Measurements from ENCODE around the gene ADAMTSL3. TPM values are rescaled to one million over a fixed set of nuclear protein-coding genes. Genes with fewer than 3 reads are reported as not detected.

ADAMTSL3 gene
- total RNA-seq, 1 experiment from 2014 or later: 0.05 TPM

DNA sequence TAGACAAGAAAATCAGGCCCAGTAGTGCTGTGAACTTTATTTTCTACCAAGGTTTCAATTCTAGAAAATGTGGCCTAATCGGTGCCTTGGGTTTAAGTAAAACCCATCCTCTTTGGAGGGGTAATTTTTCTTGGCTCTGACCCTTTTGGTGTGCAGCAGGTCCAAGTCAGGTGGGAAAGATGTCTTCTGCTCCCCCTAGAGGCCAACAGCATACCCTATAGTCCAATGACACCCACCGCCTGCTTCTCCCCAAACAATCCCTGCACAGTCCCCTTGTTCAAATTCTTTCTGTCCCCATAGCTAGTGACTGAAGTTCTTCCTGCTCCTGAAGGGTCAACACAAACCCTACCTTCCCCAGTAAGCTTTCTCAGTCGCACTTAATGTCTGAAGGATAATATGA lies 319.9 kb downstream of the ADAMTSL3 start:
- Histone ChIP-seq H3K36me3 (ENCODE audit: control insufficient read depth in 1 of 2, insufficient read depth in 2 of 2, low read length in 2 of 2) (no peaks in the 10 kb centered on the region), H3K9me3 (ENCODE audit: control insufficient read depth in 1 of 2, insufficient read depth in 1 of 2, low read depth in 1 of 2, low read length in 2 of 2) (0 out of 4 replicates have a peak, but pooled peaks cover 0 to 5% of the 10 kb centered on the region in 2 experiments), H3K9ac (ENCODE audit: low read length) (no peak overlapping the region), H3K9me2 (ENCODE audit: insufficient read depth) (no peaks in the 10 kb centered on the region), H3K27ac (ENCODE audit: low read depth, low read length) (no peak overlapping the region), H3K79me2 (ENCODE audit: insufficient read depth, low read length) (no peaks in the 10 kb centered on the region), H3K4me2 (ENCODE audit: low read length) (no peak overlapping the region), H4K20me1 (ENCODE audit: insufficient read depth) (no peaks in the 10 kb centered on the region), H3K4me1 (ENCODE audit: control insufficient read depth in 1 of 2, insufficient read depth in 2 of 2, low read length in 2 of 2) (no peaks in the 10 kb centered on the region), H3K4me3 (replicated peaks in 1 of 2; ENCODE audit: low read depth in 1 of 2, low read length in 2 of 2) (no peak overlapping the region), H2AFZ (ENCODE audit: low read depth, low read length, poor library complexity, severe bottlenecking) (no peak overlapping the region), H3K27me3 (ENCODE audit: insufficient read depth, low read length) (no peaks in the 10 kb centered on the region)
- DNase-seq (ENCODE audit: low read depth, low spot score) (no peak), ATAC-seq (peak; percentile 90)
- BruUV-seq (replicated peaks): no TSS peak
- ChIA-PET RAD21 (ENCODE audit: low non-redundant PET in 1 of 2, low total read pairs in 2 of 2, uncharacterized antibody in 2 of 2, unreplicated experiment in 2 of 2) (no interaction called here), POLR2A (no interaction called here), CTCF (interaction anchor here (1.0 to 1.3 kb wide), 3 partner anchors 19 to 61 kb away, joined by 4 read pairs; no protein-coding TSS in a partner anchor)
- intact Hi-C loops (cut with micrococcal nuclease): no loop called here
- TF ChIP-seq, protein P1, sequence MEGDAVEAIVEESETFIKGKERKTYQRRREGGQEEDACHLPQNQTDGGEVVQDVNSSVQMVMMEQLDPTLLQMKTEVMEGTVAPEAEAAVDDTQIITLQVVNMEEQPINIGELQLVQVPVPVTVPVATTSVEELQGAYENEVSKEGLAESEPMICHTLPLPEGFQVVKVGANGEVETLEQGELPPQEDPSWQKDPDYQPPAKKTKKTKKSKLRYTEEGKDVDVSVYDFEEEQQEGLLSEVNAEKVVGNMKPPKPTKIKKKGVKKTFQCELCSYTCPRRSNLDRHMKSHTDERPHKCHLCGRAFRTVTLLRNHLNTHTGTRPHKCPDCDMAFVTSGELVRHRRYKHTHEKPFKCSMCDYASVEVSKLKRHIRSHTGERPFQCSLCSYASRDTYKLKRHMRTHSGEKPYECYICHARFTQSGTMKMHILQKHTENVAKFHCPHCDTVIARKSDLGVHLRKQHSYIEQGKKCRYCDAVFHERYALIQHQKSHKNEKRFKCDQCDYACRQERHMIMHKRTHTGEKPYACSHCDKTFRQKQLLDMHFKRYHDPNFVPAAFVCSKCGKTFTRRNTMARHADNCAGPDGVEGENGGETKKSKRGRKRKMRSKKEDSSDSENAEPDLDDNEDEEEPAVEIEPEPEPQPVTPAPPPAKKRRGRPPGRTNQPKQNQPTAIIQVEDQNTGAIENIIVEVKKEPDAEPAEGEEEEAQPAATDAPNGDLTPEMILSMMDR (IDR thresholded peaks at IDR 0.05 in 2 of 3, conservative IDR thresholded peaks at IDR 0.05 in 1 of 3; ENCODE audit: borderline replicate concordance in 1 of 3, insufficient read depth in 1 of 3, low read depth in 2 of 3, low read length in 2 of 3): peak in 2 of 3 experiments; percentile 51 to 55; a peak in 4 of 6 replicates
- TF ChIP-seq CEBPB (IDR thresholded peaks at IDR 0.05; ENCODE audit: low read depth) (no peak), JUND (IDR thresholded peaks at IDR 0.05) (no peak), CBX3 (IDR thresholded peaks at IDR 0.05; ENCODE audit: low read depth) (no peak), RAD21 (IDR thresholded peaks at IDR 0.05; ENCODE audit: low read depth) (peak; percentile 26; the same call in 1 of the 2 replicates)

GRCh38 chr15:83977992-83978391 lies 324.1 kb downstream of the ADAMTSL3 start:
- Histone ChIP-seq H3K4me3 (replicated peaks in 1 of 2; ENCODE audit: low read depth in 1 of 2, low read length in 2 of 2) (no peak overlapping the region), H3K36me3 (ENCODE audit: control insufficient read depth in 1 of 2, insufficient read depth in 2 of 2, low read length in 2 of 2) (no peaks in the 10 kb centered on the region), H3K9me3 (ENCODE audit: control insufficient read depth in 1 of 2, insufficient read depth in 1 of 2, low read depth in 1 of 2, low read length in 2 of 2) (0 out of 4 replicates have a peak, but pooled peaks cover 0 to 5% of the 10 kb centered on the region in 2 experiments), H3K4me1 (ENCODE audit: control insufficient read depth in 1 of 2, insufficient read depth in 2 of 2, low read length in 2 of 2) (no peaks in the 10 kb centered on the region), H3K27me3 (ENCODE audit: insufficient read depth, low read length) (no peaks in the 10 kb centered on the region), H2AFZ (ENCODE audit: low read depth, low read length, poor library complexity, severe bottlenecking) (no peak overlapping the region), H3K4me2 (ENCODE audit: low read length) (no peak overlapping the region), H3K79me2 (ENCODE audit: insufficient read depth, low read length) (no peaks in the 10 kb centered on the region), H4K20me1 (ENCODE audit: insufficient read depth) (no peaks in the 10 kb centered on the region), H3K9me2 (ENCODE audit: insufficient read depth) (no peaks in the 10 kb centered on the region), H3K27ac (ENCODE audit: low read depth, low read length) (no peak overlapping the region), H3K9ac (ENCODE audit: low read length) (no peak overlapping the region)
- POLR2A ChIA-PET: no interaction called here
- RAD21 ChIA-PET (ENCODE audit: low non-redundant PET in 1 of 2, low total read pairs in 2 of 2, uncharacterized antibody in 2 of 2, unreplicated experiment in 2 of 2): no interaction called here
- no peak for DNase-seq (ENCODE audit: low read depth, low spot score)
- intact Hi-C loops (cut with micrococcal nuclease): no loop called here
- BruUV-seq (replicated peaks): no TSS peak
- CTCF ChIA-PET: no interaction called here
- ATAC-seq: no peak
- TF ChIP-seq, protein P2, sequence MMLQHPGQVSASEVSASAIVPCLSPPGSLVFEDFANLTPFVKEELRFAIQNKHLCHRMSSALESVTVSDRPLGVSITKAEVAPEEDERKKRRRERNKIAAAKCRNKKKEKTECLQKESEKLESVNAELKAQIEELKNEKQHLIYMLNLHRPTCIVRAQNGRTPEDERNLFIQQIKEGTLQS (IDR thresholded peaks at IDR 0.05): no peak
- TF ChIP-seq MAX (IDR thresholded peaks at IDR 0.05): no peak
- no peak for TF ChIP-seq YY1 (IDR thresholded peaks at IDR 0.05; ENCODE audit: extremely low read depth, insufficient replicate concordance, low read depth, low read length)
- no peak for TF ChIP-seq POLR2AphosphoS5 (IDR thresholded peaks at IDR 0.05; ENCODE audit: low read depth, low read length)
- TF ChIP-seq, protein P3, sequence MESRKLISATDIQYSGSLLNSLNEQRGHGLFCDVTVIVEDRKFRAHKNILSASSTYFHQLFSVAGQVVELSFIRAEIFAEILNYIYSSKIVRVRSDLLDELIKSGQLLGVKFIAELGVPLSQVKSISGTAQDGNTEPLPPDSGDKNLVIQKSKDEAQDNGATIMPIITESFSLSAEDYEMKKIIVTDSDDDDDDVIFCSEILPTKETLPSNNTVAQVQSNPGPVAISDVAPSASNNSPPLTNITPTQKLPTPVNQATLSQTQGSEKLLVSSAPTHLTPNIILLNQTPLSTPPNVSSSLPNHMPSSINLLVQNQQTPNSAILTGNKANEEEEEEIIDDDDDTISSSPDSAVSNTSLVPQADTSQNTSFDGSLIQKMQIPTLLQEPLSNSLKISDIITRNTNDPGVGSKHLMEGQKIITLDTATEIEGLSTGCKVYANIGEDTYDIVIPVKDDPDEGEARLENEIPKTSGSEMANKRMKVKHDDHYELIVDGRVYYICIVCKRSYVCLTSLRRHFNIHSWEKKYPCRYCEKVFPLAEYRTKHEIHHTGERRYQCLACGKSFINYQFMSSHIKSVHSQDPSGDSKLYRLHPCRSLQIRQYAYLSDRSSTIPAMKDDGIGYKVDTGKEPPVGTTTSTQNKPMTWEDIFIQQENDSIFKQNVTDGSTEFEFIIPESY (IDR thresholded peaks at IDR 0.05; ENCODE audit: extremely low read depth, insufficient replicate concordance, low read length): no peak
- TF ChIP-seq ZNF274 (IDR thresholded peaks at IDR 0.05; ENCODE audit: low read depth, low read length): no peak
- no peak for TF ChIP-seq CEBPB (IDR thresholded peaks at IDR 0.05; ENCODE audit: low read depth)
- TF ChIP-seq ELF1 (IDR thresholded peaks at IDR 0.05; ENCODE audit: borderline replicate concordance, low read depth): no peak
- no peak for TF ChIP-seq EZH2phosphoT487 (IDR thresholded peaks at IDR 0.05; ENCODE audit: borderline replicate concordance)

Measured in HCT116 (cell line).